Fibroblast of skin of back (primary cell): ENCODE measurements around the gene IL3.

Experiments
- DNase-seq: peaks from one replicate; pipeline ENCODE4 v3.0.0-alpha.2; 2013

IL3 gene

DNA sequence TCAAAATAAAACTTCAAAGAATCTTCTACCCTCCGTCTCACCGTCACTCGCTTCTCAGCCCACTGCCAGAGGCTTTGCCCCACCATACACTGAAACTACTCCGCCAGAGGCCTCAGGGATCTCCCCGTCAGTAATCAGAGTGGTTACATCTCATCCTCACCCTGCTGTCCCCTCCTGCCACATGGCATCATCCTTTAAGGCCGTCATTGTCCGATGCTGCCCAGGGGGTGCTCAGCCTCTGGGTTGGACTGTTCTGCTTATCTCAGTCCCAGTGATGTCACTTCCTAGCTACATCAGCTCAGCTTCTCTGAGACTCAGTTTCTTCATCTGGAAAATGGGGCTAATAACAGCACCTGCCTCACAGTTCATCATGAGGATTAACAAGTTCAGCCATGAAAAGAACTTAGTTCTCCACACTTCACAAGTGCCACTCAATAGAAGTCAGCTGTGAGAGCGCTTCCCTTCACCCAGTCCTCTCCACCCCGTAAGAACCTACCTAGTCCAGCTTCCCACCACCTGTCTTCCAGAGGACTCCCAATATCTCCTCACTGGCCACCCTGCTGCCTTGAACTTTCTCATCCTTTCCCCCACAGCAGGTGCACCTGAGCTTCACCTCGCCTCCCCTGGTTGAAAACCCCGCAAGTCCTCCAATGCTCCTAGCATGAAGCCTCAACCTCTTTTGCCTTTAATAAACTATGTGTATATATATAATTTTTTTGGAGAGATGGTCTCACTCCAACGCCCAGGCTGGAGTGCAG is 2.8 kb upstream of the IL3 start:
- no peak for DNase-seq

DNA sequence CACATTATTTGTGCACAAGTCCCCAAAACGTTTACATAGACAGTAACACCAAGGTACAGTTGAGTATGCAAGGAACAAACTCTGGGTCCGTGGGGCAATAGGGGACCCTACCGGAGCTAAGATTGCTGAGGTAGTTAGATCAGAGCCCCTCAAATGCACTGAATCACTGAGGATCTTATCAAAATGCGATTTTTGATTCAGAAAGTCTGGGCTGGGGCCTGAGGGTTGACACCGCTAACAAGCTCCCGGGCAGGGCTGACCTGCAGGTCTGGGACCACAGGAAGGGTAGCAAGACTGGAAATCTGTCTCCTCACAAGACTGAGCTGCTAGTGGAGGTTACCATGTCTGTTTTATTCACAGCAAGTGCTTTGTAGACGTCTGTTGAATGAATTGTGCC is 1.8 kb upstream of the IL3 start:
- no peak for DNase-seq

DNA sequence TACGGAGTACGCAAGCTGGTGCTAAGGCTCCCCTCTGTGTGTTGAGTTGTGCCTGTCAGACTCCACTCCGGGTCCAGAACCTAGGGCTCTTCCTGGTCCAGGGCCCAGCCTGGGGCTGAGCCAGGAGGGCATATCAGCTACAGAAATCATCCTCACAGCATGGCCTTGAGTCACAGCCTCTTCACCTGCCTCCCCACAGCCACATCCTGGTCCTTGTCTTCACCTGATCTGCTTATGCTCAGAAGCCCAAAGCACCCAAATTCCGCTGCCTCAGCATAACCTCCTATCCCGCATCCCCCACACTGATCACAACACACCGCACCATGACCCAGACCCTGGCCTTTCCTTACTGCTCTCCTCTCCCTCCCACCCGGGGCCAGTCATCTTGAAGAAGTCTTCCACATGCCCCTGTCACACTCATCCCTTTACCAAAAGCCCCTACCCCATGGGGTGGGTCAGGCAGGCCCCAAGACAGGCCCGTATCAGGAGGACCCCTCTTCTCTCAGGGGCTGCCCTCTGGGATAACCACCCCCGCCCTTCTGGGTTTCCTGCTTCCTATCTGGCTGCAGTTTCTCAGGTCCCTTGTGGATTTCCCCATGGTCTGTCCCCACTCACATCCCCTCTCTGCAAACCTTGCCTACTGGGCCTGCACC is 1.3 kb upstream of the IL3 start:
- DNase-seq: no peak

DNA sequence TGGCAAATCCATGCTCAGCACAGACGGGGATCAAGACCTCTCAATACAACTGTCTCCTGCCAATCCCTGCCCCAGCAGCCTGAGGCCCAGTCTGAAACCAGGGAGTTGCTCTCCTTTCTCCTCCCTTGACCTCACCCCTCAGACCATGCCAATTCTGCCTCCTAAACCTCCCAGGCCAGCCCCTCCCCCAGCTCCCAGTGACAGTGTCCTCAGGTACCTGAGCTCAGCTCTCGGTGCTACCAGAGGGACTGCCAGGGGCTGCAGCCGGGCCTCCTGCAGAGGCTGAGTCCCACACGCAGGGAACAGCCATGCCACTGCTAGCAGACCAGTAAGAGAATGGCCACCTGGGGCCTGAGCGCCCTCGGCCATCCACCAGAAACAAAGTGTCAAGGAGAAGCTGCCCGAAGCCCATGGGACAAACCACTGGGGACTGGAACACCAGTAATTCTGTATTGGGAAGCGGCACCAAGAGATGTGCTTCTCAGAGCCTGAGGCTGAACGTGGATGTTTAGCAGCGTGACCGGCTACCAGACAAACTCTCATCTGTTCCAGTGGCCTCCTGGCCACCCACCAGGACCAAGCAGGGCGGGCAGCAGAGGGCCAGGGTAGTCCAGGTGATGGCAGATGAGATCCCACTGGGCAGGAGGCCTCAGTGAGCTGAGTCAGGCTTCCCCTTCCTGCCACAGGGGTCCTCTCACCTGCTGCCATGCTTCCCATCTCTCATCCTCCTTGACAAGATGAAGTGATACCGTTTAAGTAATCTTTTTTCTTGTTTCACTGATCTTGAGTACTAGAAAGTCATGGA is 557 bp upstream of the IL3 start:
- DNase-seq: no peak

DNA sequence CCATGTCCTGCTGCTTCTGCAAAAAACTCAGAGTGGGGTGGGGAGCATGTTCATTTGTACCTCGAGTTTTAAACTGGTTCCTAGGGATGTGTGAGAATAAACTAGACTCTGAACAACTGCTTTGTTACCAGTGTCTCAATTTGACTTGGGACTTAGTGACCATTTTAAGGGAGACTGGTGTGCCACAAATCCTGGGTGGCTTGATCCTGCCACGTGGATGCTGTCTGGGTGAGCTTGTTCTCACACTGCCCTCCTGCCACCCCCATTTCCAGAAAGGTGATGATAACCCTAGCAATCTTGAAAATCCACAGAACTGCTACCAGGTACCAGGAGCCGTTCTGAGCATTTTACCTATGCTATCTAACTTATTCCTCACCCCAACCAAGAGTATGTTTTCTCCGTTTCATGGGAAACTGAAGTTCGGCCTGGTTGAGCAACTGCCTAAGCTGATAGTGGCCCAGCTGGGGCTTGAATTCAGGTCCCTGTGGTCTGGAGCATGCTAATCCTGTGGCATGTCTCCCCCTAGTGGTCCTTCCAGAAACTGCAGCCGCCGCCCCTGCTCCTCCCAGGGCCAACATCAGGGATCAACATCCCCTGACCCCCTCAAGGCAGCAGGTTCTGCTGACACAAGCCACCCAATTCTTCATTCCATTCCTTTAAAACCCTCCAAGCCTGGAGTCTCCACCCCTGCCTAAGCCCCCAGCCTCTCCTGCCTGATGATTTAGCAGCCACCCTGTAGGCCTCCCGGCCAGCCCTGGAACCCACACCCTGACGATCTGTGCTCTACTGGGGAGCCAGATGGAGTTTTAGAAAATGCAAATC is 2.8 kb downstream of the IL3 start:
- DNase-seq: peak; percentile 48

DNA sequence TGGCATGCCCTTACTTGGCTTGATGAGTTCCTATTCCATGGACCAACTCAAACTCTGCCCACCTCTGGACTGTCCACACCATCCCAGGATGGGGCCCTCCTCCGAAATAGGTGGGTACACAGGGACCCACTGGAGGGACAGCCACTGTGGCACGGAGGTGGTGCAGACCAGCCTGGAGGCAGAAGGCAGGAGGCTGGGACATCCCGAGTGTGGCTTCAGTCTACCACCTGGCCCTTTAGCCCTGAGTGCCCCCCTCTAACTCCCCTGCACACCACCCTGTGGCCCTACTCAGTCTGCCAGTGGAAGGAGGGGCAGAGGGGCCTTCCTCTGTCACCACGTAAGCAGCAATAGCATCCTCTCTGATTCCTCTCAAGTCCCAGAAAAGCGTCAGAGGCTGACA is 3.7 kb downstream of the IL3 start:
- no peak for DNase-seq

DNA sequence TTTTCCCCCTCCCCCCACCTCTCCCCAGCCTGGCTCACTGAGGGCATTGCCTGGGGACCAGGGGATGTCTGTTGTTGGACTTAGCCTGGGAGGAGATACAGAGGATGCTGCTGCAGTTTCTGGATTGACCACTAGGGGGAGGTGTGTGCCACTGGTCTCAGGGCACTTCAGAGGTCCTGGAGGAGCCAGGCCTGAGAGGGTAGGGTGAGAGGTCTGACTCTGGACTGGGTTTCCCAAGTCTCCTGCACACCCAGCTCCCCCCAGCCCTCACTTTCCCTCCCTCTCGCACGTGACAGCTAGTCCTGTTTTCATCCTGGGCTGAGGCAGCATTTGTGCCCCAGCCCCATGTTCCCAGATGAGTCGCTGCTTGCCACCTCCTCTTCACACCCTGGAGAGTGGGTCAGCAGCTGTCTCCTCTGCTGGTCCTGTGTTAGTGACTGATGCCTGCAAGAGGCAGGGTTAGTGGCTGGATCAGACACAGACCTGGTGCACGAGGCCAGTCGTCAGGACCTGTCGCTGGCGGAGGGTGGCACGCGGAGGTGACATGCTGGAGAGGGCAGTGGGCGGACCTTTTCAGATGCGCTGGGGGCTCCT is 4.4 kb downstream of the IL3 start:
- peak; percentile 70 for DNase-seq

DNA sequence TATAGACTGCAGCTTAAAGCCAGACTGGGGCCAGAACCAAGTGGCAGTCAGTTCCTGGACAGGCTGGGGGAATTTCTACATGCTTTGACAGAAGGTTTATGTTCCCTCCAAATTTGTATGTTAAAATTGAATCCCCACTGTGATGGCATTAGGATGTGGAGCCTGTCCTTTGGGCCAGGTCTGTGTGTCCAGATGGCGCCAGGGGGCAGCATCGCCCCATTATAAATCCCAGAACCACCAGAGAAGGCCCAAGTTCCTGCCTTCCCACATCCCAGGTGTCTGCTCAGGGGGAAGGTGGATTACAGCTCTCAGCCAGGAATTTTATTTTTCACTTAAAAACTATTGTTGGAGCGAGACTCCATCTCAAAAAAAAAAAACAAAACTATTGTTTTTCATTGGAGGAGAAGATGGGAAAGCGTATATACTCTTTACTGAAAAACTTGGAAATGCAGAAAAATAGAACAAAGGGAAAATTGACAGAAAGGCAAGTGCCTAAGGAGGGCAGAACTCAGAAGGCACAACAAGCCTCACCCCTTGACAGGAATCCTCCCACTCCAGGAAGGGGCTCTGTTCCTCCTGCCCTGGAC is 5.0 kb downstream of the IL3 start:
- peak; percentile 64 for DNase-seq

DNA sequence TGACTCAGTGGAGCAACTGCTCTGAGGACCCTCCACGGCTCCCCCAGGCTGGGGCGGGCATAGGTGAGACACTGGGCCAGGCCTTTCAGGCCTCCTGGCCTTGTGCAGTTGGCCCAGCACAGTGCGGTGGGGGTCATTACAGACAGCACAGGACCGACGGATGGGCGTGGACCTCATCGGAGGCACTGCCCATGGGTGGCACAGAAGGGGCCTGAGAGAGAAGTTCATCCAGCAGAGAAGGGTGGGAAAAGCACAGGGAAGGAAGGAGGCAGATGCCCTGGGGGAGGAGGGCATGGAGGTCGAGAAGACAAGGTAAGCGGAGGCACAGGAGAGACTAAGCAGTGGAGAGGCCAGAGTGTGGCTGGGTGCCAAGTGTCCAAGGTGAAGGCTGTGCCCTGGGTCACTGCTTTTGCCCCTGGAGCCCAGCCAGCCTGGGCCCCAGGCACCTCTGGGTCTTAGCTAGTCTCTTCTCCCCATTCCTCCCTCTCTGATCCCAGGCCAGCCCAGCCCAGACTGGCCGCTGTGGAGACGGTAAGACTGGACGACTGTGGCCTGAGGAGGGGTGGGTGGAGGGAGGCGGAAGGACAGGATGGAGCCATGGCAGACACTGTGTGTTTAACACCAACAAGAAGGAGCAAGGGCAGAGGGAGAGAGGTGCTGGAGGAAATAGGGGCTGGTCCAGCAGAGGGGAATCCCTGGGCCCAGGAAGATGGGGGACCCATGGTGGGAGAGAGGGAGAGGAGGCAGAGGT is 5.7 kb downstream of the IL3 start:
- no peak for DNase-seq

DNA sequence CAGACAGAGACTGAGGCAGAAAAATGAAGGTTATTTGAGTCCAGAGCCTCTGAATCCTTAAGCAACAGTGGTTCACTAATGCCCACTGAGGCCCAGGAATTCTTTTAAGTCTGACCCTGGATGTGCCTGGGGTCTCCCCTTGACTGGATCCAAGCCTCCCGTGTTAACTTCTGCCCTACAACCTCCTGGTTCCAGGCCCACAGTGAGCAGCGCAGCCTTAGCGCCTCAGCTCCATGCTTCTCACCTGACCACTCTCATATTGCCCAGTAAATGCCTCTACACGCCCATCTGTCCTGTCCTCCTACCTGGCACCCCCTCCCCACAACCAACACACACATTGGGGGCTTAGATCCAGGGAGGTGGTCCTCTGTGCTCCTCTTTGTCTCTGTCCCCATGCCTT is 6.4 kb downstream of the IL3 start:
- DNase-seq: no peak

DNA sequence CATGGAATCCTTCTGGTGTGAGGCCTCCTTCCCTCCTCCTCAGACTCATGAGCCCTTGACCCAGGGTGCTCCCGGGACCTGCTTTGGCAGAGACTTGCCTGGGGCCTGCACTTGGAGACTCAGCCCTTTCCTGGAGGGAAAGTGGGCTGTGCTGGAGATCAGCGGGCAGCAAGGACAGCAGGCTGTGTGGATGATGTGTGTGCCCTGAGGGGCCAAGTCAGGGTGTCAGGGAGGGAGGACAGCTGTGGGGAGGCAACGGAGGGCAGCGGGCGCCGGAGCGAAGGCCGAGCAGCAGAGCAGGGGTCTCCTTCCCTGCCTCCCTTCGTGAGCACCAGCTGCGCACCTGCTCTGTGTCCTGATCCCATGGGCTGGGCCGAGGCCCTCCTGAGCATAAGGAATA is 7.0 kb downstream of the IL3 start:
- DNase-seq: no peak

DNA sequence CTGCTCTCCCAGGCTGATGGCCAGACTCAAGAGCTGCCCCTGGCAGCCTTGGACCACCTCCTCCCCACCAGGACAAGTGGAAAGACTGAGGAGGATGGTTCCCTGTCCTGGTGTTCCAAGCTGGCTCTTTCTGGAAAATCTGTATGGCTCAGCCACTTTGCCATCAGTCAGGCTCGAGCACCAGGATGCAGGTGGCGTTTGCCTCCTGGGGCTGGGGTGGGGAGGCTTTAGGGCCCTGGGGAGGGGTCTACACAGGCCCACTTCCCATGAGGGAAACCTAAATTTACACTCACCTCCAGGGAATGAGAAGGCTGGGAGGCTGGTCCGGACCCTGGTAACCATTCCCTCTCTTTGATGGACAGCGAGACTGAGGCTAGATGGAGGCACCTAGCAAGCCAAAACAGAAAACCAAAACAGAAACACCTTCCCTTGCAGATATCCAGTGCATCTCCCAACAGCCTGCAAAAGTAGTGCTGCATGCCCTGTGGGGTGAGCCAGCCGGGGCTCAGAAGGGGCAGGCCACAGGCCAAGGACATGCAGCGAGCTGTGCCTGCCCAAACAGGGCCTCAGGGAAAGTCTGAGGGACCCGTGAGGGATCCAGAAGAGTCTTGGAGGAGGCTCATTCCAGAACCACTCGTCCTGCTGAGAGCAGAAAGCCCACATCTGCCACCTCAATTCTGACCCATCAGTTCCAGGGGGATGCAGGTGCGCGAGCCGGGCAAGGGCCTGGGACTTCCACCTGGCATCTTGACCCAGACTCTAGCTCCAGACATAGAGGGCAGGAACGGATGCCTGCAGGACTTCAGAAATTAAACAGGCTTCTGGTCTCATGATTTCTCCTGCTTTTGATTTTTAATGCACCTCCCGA is 7.7 kb downstream of the IL3 start:
- DNase-seq: no peak

DNA sequence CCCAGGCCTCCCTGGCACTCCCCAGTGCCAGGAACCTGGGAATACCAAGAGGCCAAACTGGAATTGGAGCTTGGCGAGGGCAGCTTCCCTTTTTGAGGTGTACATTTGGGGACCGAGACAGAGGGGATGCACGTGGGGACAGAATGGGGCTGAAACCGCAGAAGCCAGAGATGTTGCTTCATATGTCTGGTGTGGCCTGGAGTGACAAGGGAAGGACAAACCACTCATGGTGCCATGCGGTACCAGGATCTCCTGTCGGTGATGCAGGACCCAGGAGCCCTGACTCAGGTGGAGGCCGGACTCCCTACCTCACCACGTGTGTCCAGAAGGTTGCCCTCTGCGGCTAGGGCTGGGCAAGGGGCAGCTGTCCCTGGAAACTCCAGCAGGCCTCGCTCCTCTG is 9.1 kb downstream of the IL3 start:
- DNase-seq: no peak

DNA sequence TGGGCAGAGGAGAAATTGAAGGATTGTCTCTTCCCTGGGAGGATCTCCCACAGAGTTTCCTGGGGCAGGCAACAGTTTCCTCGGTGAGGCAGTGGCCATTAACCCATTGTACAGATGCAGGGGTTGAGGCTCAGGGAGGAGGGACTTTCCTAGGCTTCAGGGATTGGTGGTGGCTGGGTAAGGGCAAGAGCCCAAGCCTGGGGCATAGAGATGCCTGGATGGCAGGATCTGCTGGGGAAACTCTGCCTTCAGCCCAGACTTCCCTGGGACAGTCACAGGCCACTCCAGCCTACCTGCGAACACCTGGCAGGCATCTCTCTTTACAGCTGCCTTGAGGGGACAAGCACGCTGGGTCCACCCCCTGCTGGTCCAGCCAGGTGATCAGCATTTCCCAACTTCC is 9.5 kb downstream of the IL3 start:
- DNase-seq: no peak

DNA sequence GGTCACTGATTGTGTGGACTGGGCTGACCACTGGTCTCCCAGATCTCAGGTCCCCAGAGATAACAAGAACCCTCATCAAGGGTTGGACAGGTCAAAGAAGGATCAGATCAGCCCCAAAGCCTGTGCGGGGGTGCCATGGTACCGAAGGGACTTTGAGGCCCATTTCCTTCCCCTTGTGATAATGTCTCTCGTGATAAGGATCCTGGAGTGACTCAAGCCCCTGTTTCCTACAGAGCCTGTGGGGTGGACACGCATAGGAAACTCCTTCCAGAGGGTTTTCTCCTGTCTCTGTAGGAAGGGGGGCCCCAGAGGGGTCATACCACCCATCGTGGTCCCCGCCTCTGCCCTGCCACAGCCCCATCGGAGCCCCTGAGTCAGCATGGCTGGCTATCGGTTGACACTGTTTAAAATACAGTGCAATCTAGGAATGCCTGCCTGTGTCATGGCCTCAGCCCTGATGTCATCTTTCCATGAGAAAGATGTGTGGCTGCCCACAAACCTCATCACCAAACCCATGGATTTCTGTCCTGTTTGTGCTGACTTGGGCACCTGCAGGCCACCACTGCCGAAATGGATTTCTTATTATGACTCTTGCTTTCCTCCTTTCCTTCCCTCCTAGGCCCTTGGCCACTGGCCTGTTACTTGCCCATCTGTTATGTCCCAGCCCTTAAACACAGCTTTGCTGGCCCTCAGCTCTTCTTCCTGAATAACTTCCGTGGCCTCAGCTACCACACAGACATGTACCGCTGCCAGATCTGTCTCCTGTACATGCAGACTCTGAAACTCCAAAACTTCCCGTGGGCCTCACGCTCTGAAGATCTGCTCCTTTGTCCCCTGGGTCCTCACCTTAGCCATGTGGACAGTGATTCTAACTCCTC is 10.2 kb downstream of the IL3 start:
- DNase-seq: peak; percentile 39

DNA sequence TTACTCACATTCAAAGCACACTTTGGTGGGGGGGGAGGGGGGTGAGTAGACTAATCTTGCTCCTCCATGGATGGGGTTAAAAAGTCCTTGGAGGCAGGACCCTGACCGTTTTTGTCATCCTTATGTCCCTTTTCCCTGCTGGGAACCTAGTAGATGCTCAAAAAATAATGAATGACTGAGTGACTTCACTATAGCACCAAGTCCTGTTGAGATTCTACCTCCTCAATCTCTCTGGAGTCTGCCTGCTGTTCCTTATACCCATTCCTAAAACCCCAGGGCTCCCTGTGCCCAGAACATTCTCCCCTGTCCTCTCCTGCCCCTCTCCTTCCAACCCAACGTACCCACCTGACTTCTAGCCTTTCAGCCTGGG is 10.9 kb downstream of the IL3 start:
- DNase-seq: no peak

DNA sequence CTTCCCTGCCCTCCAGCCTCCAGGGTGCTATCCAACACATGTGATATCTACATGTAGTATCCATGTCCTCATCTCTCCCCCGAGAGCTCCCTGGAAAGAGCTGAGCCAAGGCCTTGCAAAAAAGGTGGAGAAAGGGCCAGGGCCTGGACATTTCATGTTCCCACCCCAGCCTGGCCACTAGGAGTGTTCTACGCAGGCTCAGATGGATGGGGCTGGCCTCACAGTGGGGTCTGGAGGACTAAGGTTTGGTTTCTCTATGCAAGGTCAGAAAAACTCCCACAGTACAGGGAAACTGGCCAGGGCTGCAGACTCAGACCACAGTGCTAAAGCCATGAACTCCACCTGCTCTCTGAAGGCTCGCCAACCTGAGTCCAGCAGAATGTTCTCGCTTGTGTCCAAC is 11.6 kb downstream of the IL3 start:
- DNase-seq: no peak

DNA sequence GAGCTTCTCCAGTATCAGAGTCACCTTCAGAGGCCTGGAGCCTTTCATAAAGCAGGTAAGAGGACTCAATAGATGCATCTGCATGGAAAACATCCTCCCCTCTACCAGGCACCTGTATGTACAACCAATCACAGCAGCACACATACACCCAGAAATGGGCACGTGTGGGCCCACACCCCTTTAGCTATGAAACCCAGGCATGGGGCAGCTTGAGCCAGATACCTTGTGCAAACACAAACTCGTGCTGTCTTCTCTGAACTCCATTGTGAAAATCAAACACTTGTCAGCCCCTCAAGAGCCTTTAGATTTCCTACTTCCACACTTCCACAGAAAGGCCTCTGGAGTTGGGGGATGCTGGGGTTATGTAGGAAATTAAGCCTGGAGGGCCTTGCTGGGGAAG is 12.1 kb downstream of the IL3 start:
- DNase-seq: no peak
